GM21825 (cell line): Measurements from ENCODE around the gene GREM1.

Source experiments
- ATAC-seq: cut with Tn5 transposase; IDR thresholded peaks from one replicate; pipeline ENCODE4 v1.9.1; 2021; ENCODE audit warnings: mild to moderate bottlenecking, moderate library complexity; ENCODE audit not compliant: unreplicated experiment

GREM1 gene

GRCh38 chr15:32717426-32718226, at the start of gene GREM1:
TSS of gene GREM1 (plus strand) at chr15:32718004. CDS start at chr15:32730691, 12,687 bp downstream.
- no peak for ATAC-seq

DNA sequence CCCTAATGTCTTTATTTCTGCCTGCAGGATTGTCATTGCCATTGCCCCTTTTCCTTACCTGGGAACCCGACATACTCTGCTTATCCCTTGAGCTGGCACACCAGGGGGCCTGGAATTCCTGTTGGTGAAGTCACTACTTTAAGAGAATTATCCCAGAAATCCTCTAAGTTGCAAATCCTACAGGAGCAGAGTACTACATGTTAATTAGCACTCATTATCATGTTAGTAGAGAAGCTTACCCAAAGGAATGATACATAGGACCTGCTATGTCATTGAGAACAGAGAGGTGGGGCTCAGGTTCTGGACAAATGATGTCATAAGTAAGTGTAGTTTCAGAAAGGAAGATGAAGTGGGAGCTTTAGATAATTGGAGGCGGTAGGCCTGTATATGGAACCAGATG, 48.9 kb upstream of the GREM1 start:
- no peak for ATAC-seq

DNA sequence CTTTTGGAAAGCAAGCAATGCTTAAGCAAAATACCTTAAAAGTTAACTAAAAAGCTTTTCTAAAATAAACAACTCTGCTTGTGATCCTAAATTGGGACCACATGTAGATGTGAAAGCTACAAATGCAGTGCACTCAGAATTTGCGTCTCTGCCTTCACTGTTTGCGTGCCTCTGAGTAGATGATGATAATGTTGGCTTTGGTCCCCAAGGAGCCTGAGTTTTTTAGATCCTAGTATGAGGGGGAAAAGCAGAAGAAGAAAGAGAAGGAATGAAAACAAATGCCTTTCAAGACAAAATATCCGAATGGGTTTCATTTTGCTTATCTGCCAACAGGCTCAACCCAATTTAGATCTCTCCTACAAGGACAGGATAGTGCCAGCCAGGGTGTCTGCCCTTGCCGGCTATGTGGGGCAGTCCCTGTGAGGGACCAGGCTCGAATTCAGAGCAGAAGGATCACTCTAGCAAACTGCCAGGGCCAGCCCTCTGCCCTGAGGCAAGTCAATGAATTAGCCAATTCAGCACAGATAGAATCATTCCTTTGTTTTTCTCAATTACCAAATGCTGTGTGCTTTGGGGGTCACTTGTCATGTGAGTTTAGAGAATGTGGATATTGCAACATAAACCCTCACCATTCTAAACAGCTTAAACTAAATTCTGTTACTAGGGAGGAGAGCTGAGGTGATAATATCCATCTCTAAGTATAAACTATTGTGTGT, 47.8 kb upstream of the GREM1 start:
- no peak for ATAC-seq

- ATAC-seq = no peak
Observed at GRCh38 chr15:32670623-32671022, 47.2 kb upstream of the GREM1 start.

- ATAC-seq = no peak
Observed at GRCh38 chr15:32671339-32672325, 46.2 kb upstream of the GREM1 start.

GRCh38 chr15:32674681-32675080, 43.1 kb upstream of the GREM1 start:
- ATAC-seq = no peak

GRCh38 chr15:32675466-32675865, 42.3 kb upstream of the GREM1 start:
- ATAC-seq = no peak

DNA sequence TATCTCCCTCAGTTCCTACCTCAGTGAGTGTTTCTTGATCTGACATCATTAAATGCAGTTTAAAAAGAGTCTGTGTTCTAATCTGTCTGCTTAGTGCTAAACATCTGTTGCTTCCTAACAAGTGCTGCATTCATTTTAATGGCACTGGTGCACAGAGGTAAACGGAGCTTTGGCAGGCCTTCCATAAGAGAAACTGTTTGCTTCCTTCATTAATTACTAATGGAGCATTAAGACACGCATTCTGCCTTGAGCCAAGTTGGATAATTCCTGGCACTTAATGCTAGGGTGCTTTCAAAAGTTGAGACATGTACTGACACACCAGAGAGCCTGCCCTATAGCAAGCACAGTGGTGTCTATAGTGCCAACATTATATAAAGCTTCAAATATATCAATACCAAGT, 41.6 kb upstream of the GREM1 start:
- ATAC-seq = no peak

- no peak for ATAC-seq
Observed at GRCh38 chr15:32677238-32677750, 40.5 kb upstream of the GREM1 start.

DNA sequence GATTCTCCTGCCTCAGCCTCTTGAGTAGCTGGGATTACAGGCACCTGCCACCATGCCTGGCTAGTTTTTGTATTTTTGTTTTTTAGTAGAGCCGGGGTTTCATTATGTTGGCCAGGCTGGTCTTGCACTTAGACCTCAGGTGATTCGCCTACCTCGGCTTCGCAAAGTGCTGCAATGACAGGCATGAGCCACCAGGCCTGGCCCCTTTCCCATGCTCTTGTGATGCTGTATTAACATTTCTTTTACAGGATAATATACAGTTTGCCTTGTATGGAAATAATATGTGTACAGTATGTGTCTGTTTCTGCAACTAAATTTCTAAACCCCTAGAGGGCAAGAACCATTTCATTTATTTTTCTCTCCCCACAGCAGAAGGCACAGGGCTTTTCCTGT, 38.5 kb upstream of the GREM1 start:
- no peak for ATAC-seq

- ATAC-seq = no peak
Observed at GRCh38 chr15:32682569-32682968, 35.2 kb upstream of the GREM1 start.

DNA sequence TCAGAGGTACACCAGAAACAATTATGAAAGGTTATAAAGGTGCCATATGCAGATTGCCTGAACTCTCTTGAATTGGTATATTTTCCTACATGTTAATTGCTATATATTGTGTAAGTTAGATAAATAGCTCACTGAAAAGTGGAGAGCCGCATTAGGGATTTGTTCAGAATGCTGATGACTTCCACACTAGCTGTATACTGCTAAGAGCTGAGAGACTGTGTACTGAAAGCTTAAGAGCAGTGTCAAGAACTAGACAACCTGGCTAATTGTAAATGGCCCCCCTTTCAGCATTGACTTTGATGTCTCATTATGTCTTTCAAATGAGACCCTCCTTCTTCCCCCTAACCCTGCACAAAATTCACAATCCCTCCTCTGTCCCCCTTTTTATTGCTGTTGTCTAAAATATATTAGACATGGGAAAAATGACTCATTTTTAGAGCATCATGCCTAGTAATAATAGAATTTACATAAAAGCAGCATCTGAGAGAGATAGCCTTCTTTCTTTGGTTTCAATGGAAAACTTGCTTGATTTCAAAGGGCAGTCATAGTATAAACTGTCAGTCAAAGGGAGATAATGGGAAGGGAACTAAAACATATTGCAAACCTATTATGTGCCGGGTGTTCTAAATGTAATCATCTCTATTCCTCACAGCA, 34.7 kb upstream of the GREM1 start:
- no peak for ATAC-seq

DNA sequence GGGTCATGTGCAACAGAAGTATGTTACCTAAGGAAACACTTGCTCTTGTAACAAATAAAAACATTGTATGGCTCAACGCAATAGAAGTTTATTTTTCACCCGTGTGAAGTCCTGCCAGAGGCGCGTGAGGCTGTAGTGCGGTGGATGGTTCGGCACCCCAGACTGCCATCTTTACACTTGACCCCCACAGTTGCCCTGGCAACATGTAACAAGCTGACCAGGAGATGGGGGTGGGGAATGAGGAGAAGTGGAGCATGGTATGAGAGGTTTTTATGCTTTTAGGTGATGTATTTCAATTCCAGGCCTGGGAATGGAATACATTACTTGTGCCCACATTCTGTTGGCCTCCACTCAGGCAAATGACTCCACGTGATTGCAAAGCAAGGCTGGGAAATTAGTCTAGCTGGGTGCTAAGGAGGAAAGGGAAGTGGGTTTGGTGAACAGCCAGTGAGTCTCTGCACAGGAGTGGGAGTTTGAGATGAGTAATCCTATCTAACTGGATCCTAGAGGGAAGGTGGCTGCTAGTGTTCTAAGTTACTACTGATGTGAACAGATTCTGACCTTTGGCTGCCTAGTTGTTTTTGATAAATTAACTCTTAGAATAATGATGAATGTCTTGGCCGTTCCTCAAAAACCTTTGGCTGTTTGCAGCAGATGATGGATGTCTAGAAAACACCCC, 33.8 kb upstream of the GREM1 start:
- ATAC-seq = no peak

DNA sequence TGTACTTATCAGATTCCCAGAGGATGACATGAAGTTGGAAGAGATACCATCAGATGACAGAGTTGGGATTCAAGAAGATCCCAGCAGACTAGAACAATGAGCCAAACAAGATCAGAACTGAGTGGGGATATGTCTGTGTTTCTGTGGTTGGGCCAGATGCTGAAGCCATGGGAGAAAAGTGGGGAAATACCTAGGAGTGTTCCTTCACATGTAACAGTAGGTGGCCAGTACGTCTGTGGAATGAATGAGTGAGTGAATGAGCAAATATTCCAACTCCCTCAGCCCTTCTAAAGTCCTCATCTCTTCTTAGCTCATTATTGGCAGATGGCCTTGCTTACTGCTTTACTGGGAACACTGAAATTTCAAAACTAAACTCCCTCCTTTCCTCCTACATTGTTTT, 32.2 kb upstream of the GREM1 start:
- no peak for ATAC-seq

- ATAC-seq = no peak
Observed at GRCh38 chr15:32687556-32687955, 30.2 kb upstream of the GREM1 start.

- ATAC-seq = no peak
Observed at GRCh38 chr15:32688151-32688639, 29.6 kb upstream of the GREM1 start.

GRCh38 chr15:32690941-32691688, 26.7 kb upstream of the GREM1 start:
- no peak for ATAC-seq

DNA sequence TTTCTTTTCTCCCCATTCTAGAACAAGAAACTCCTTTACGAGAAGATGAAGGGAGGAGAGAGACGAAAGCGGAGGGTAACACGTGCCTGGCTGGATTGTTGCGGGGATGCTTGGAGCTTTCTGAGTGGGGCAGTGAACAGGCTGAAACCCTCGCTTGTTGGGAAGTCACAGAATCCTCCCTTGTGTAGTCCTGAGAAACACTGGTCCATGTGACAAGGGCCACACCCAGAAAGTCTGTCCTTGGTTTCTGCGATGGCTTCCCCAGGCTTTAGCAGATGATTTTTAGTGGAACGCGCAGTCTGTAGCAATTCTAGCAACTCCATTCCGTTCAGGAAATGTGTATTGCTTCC, 26.1 kb upstream of the GREM1 start:
- no peak for ATAC-seq

DNA sequence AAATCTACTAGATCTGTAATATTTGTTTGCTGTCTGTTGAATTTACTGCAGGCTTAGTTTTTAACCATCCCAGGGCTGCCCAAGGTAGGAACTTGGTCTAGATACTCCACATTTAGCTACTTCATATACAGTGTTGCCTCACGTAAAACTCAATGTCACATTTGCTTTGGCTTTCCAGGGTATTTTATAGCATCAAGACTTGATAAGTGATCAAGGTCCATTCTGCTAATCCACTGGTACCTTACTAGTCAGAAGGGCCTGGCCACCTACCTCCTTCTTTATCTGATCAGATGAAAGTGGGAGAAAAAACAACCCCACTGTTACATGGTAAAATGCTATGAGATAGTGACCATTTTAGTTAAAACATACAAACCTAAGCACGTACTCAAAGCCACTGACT, 25.5 kb upstream of the GREM1 start:
- ATAC-seq = no peak
